DND-41 (cell line): ENCODE data around the gene BLVRB.
"Not testable (repeated sequence)": the region's sequence is repeated elsewhere in the genome, so short reads cannot be mapped to it uniquely, and the experiment has no call there.

Experiments
- ATAC-seq: fragments of 200-7000 bp; cut with Tn5 transposase; 3 replicates; pipeline ENCODE4 v1.9.1; 2021; ENCODE audit warnings: low read depth; ENCODE audit not compliant: insufficient read depth
- DNase-seq: peaks from one replicate; pipeline ENCODE4 v3.0.0-alpha.2; 2020
- H2AFZ ChIP-seq: 2 replicates; pipeline ENCODE4 v1.6.0; 2012; ENCODE audit warnings: low read depth, low read length
- H3K27ac ChIP-seq: 2 replicates; pipeline ENCODE4 v1.5.1; 2012; ENCODE audit warnings: low read length, inconsistent platforms
- H3K27me3 ChIP-seq: fragments of 200-600 bp; sonication (generic); 2 replicates; pipeline ENCODE4 v1.6.0; 2012; ENCODE audit warnings: low read length, mild to moderate bottlenecking, inconsistent platforms; ENCODE audit not compliant: insufficient read depth, poor library complexity
- H3K36me3 ChIP-seq: 2 replicates; pipeline ENCODE4 v1.5.1; 2012; ENCODE audit warnings: low read length, inconsistent platforms; ENCODE audit not compliant: insufficient read depth
- H3K4me1 ChIP-seq: 2 replicates; pipeline ENCODE4 v1.5.1; 2012; ENCODE audit warnings: mild to moderate bottlenecking, low read length; ENCODE audit not compliant: insufficient read depth
- H3K4me2 ChIP-seq: 2 replicates; pipeline ENCODE4 v1.6.0; 2012; ENCODE audit warnings: mild to moderate bottlenecking, moderate library complexity, low read length, inconsistent platforms; ENCODE audit not compliant: insufficient read depth
- H3K4me3 ChIP-seq, 2 experiments: fragments of 200-600 bp in 1 of 2; shearing (Covaris generic) in 1 of 2; 2 replicates each; pipeline ENCODE4 v1.5.1; 2012 to 2016; ENCODE audit warnings: inconsistent platforms in 2 of 2, low read length in 2 of 2, mild to moderate bottlenecking in 2 of 2, low read depth in 1 of 2, moderate library complexity in 1 of 2
- H3K79me2 ChIP-seq: 2 replicates; pipeline ENCODE4 v1.6.0; 2012; ENCODE audit warnings: low read length, inconsistent platforms; ENCODE audit not compliant: insufficient read depth
- H3K9ac ChIP-seq: 2 replicates; pipeline ENCODE4 v1.6.0; 2012; ENCODE audit warnings: low read depth, mild to moderate bottlenecking, inconsistent platforms, low read length, moderate library complexity
- H3K9me3 ChIP-seq: 2 replicates; pipeline ENCODE4 v1.5.1; 2012; ENCODE audit warnings: low read length, moderate library complexity, mild to moderate bottlenecking, inconsistent platforms; ENCODE audit not compliant: insufficient read depth, severe bottlenecking
- H4K20me1 ChIP-seq: 2 replicates; pipeline ENCODE4 v1.6.0; 2012; ENCODE audit warnings: low read length; ENCODE audit not compliant: insufficient read depth
- EZH2 ChIP-seq: IDR thresholded peaks from 3 replicates; pipeline ENCODE4 v1.6.1; 2012; ENCODE audit warnings: borderline replicate concordance, low read depth, mild to moderate bottlenecking, moderate library complexity, low read length, inconsistent platforms; ENCODE audit not compliant: severe bottlenecking
- TF ChIP-seq, protein P1 (sequence below): IDR thresholded peaks from 2 replicates; pipeline ENCODE4 v1.5.1; 2012; ENCODE audit warnings: borderline replicate concordance, low read length, moderate library complexity, mild to moderate bottlenecking; ENCODE audit not compliant: poor library complexity, severe bottlenecking; ENCODE audit errors: extremely low read depth

BLVRB gene

DNA sequence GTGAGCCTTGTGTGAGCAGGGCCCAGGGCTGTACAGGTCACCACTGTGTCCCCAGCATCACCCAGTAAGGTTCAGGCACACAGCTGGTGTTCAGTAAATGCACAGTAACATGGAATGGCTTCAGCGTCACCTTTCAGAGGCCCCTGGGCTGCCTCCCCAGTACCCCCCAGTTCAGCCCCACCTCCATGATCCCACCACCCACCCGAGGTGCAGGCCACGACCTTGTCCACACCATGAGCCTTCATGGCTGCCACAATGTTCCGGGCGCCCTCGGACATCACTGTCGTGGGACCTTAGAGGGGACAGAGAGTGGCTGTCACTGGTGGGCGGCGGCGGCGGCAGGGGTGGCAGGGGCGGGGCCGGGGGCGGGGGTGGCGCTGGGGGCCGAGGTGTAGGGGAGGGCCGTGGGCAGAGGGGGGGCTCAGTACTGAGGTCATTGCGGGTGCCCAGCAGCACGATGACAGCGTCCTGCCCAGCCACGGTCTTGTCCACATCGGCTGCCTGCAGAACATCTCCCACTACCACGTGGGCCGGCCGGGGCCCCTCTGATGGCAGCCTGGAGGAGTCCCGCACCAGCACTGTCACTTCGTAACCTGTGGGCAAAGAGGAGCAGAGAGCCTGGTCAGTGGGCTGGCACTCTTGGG lies 7.5 kb downstream of the BLVRB start:
- Histone ChIP-seq H3K36me3 (0 out of 2 replicates have a peak, but pooled peaks cover 4% of the 10 kb centered on the region), H3K9me3 (no peaks in the 10 kb centered on the region), H3K4me2 (no peak overlapping the region), H3K4me3 (no peak overlapping the region), H3K4me1 (no peaks in the 10 kb centered on the region), H4K20me1 (no peaks in the 10 kb centered on the region), H3K9ac (no peak overlapping the region), H3K27me3 (no peaks in the 10 kb centered on the region), H3K27ac (no peak overlapping the region), H2AFZ (no peak overlapping the region), H3K79me2 (no peaks in the 10 kb centered on the region)
- no peak for TF ChIP-seq EZH2
- TF ChIP-seq, protein P1, sequence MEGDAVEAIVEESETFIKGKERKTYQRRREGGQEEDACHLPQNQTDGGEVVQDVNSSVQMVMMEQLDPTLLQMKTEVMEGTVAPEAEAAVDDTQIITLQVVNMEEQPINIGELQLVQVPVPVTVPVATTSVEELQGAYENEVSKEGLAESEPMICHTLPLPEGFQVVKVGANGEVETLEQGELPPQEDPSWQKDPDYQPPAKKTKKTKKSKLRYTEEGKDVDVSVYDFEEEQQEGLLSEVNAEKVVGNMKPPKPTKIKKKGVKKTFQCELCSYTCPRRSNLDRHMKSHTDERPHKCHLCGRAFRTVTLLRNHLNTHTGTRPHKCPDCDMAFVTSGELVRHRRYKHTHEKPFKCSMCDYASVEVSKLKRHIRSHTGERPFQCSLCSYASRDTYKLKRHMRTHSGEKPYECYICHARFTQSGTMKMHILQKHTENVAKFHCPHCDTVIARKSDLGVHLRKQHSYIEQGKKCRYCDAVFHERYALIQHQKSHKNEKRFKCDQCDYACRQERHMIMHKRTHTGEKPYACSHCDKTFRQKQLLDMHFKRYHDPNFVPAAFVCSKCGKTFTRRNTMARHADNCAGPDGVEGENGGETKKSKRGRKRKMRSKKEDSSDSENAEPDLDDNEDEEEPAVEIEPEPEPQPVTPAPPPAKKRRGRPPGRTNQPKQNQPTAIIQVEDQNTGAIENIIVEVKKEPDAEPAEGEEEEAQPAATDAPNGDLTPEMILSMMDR: no peak
- DNase-seq (no peak), ATAC-seq (no peak)

GRCh38 chr19:40457048-40457447 lies 8.5 kb downstream of the BLVRB start:
- H4K20me1 ChIP-seq: no peaks in the 10 kb centered on the region
- no peaks in the 10 kb centered on the region for H3K27me3 ChIP-seq
- TF ChIP-seq, protein P1: no peak
- TF ChIP-seq EZH2: no peak
- 0 out of 2 replicates have a peak, but pooled peaks cover 4% of the 10 kb centered on the region for H3K36me3 ChIP-seq
- H3K27ac ChIP-seq: no peak overlapping the region
- no peak overlapping the region for H2AFZ ChIP-seq
- no peaks in the 10 kb centered on the region for H3K79me2 ChIP-seq
- no peak overlapping the region for H3K9ac ChIP-seq
- H3K4me2 ChIP-seq: no peak overlapping the region
- no peak for DNase-seq
- no peaks in the 10 kb centered on the region for H3K4me1 ChIP-seq
- H3K9me3 ChIP-seq: no peaks in the 10 kb centered on the region
- no peak for ATAC-seq
- H3K4me3 ChIP-seq: no peak overlapping the region

GRCh38 chr19:40453943-40454342 lies 11.6 kb downstream of the BLVRB start:
- H3K9ac ChIP-seq, DNase-seq, H3K79me2 ChIP-seq, H3K9me3 ChIP-seq, H3K27me3 ChIP-seq, H3K4me1 ChIP-seq, ATAC-seq, H2AFZ ChIP-seq, H3K4me3 ChIP-seq, H4K20me1 ChIP-seq, H3K27ac ChIP-seq, H3K36me3 ChIP-seq, H3K4me2 ChIP-seq: not testable (repeated sequence)

- no peak for ATAC-seq
- Histone ChIP-seq H3K36me3 (peaks cover 4% of the 10 kb centered on the region; the same call in 1 of the 2 replicates), H3K4me2 (no peak overlapping the region), H3K27me3 (no peaks in the 10 kb centered on the region), H4K20me1 (no peaks in the 10 kb centered on the region), H2AFZ (no peak overlapping the region), H3K4me1 (no peaks in the 10 kb centered on the region), H3K79me2 (no peaks in the 10 kb centered on the region), H3K9ac (no peak overlapping the region), H3K27ac (no peak overlapping the region), H3K4me3 (no peak overlapping the region), H3K9me3 (no peaks in the 10 kb centered on the region)
- TF ChIP-seq EZH2: no peak
- TF ChIP-seq, protein P1: no peak
- DNase-seq: no peak
These were observed 12.3 kb downstream of the BLVRB start for GRCh38 chr19:40453151-40453735.
